H9 (cell line): ENCODE measurements around the gene BICDL1. TPM values are rescaled to one million over a fixed set of nuclear protein-coding genes. Genes with fewer than 3 reads are reported as not detected.

Source experiments
- DNase-seq: peaks from one replicate; pipeline ENCODE4 v3.0.0-alpha.2; 2017
- H2AFZ ChIP-seq: one replicate; pipeline ENCODE4 v1.6.1; 2013; ENCODE audit warnings: mild to moderate bottlenecking, low read length, control low read depth, moderate library complexity
- H2AK5ac ChIP-seq: 2 replicates; pipeline ENCODE4 v1.6.1; 2013; ENCODE audit warnings: low read length, control low read depth, mixed read lengths; ENCODE audit not compliant: insufficient read length
- H2BK120ac ChIP-seq: one replicate; pipeline ENCODE4 v1.6.1; 2013; ENCODE audit warnings: low read depth, mild to moderate bottlenecking, low read length, control low read depth, inconsistent platforms; ENCODE audit not compliant: poor library complexity, severe bottlenecking
- H2BK12ac ChIP-seq: 2 replicates; pipeline ENCODE4 v1.6.1; 2013; ENCODE audit warnings: low read length, control low read depth, mixed read lengths, low read depth; ENCODE audit not compliant: insufficient read length
- H2BK15ac ChIP-seq: 2 replicates; pipeline ENCODE4 v1.6.1; 2013; ENCODE audit warnings: low read depth, low read length, control low read depth
- H2BK20ac ChIP-seq: one replicate; pipeline ENCODE4 v1.6.1; 2013; ENCODE audit warnings: low read depth, mild to moderate bottlenecking, low read length, control low read depth, inconsistent platforms; ENCODE audit not compliant: poor library complexity, severe bottlenecking
- H2BK5ac ChIP-seq: 2 replicates; pipeline ENCODE4 v1.6.1; 2013; ENCODE audit warnings: low read length, control low read depth, mixed read lengths; ENCODE audit not compliant: insufficient read length
- H3K14ac ChIP-seq: 2 replicates; pipeline ENCODE4 v1.6.1; 2013; ENCODE audit warnings: low read length, control low read depth; ENCODE audit not compliant: insufficient read depth
- H3K18ac ChIP-seq: 2 replicates; pipeline ENCODE4 v1.6.1; 2013; ENCODE audit warnings: low read depth, mild to moderate bottlenecking, mixed read lengths, low read length, control low read depth; ENCODE audit not compliant: insufficient read length
- H3K23ac ChIP-seq: 2 replicates; pipeline ENCODE4 v1.6.1; 2013; ENCODE audit warnings: low read length, control low read depth, mixed read lengths, low read depth; ENCODE audit not compliant: insufficient read length
- H3K23me2 ChIP-seq: 2 replicates; pipeline ENCODE4 v1.6.1; 2013; ENCODE audit warnings: low read depth, mild to moderate bottlenecking, mixed read lengths, low read length, control low read depth; ENCODE audit not compliant: insufficient read length, poor library complexity, severe bottlenecking
- H3K27ac ChIP-seq: 2 replicates; pipeline ENCODE4 v1.5.1; 2013; ENCODE audit warnings: low read length, control low read depth, mixed read lengths, low read depth; ENCODE audit not compliant: insufficient read length
- H3K27me3 ChIP-seq: 2 replicates; pipeline ENCODE4 v1.6.1; 2013; ENCODE audit warnings: low read length, control low read depth, inconsistent platforms; ENCODE audit not compliant: insufficient read depth
- H3K4ac ChIP-seq: 2 replicates; pipeline ENCODE4 v1.6.1; 2013; ENCODE audit warnings: low read depth, mild to moderate bottlenecking, control low read depth, inconsistent platforms, low read length, moderate library complexity
- H3K4me1 ChIP-seq: 2 replicates; pipeline ENCODE4 v1.6.1; 2013; ENCODE audit warnings: low read length, control low read depth, inconsistent platforms; ENCODE audit not compliant: insufficient read depth
- H3K4me2 ChIP-seq: 2 replicates; pipeline ENCODE4 v1.6.1; 2013; ENCODE audit warnings: low read length, control low read depth, mixed read lengths; ENCODE audit not compliant: insufficient read length, insufficient read depth
- H3K56ac ChIP-seq: 2 replicates; pipeline ENCODE4 v1.6.1; 2013; ENCODE audit warnings: low read depth, mild to moderate bottlenecking, mixed read lengths, low read length, control low read depth; ENCODE audit not compliant: insufficient read length
- H3K79me1 ChIP-seq: 2 replicates; pipeline ENCODE4 v1.6.1; 2013; ENCODE audit warnings: low read depth, mild to moderate bottlenecking, moderate library complexity, low read length, control low read depth, inconsistent platforms; ENCODE audit not compliant: insufficient read depth, poor library complexity, severe bottlenecking
- H3K79me2 ChIP-seq: 2 replicates; pipeline ENCODE4 v1.6.1; 2013; ENCODE audit warnings: low read length, control low read depth, inconsistent platforms; ENCODE audit not compliant: insufficient read depth
- H3K9ac ChIP-seq: 2 replicates; pipeline ENCODE4 v1.6.1; 2013; ENCODE audit warnings: low read length, control low read depth, mixed read lengths; ENCODE audit not compliant: insufficient read length; ENCODE audit errors: extremely low read depth
- H3K9me3 ChIP-seq: one replicate; pipeline ENCODE4 v1.6.1; 2013; ENCODE audit warnings: low read depth, low read length, inconsistent platforms; ENCODE audit not compliant: control insufficient read depth
- H3T11ph ChIP-seq: one replicate; pipeline ENCODE4 v1.6.1; 2013; ENCODE audit warnings: mild to moderate bottlenecking, low read length, control low read depth, inconsistent platforms
- H4K20me1 ChIP-seq: one replicate; pipeline ENCODE4 v1.6.1; 2013; ENCODE audit not compliant: control insufficient read depth, insufficient read length, insufficient read depth
- H4K5ac ChIP-seq: 2 replicates; pipeline ENCODE4 v1.6.1; 2013; ENCODE audit warnings: low read depth, mild to moderate bottlenecking, mixed read lengths, low read length, control low read depth; ENCODE audit not compliant: insufficient read length
- H4K8ac ChIP-seq: replicated peaks from 2 replicates; pipeline ENCODE4 v1.6.1; 2013; ENCODE audit warnings: low read length, control low read depth, mixed read lengths, low read depth; ENCODE audit not compliant: insufficient read length
- H4K91ac ChIP-seq: 2 replicates; pipeline ENCODE4 v1.6.1; 2013; ENCODE audit warnings: low read depth, mild to moderate bottlenecking, moderate library complexity, mixed read lengths, low read length, control low read depth; ENCODE audit not compliant: insufficient read length
- H3K27ac Mint-ChIP-seq, 3 experiments: 2 replicates in 2 of 3; 3 replicates in 1 of 3; pipeline ENCODE4 v1.8.0; 2020 to 2021; ENCODE audit warnings: mixed read lengths in 3 of 3, mild to moderate bottlenecking in 1 of 3, moderate library complexity in 1 of 3
- H3K27me3 Mint-ChIP-seq: 2 replicates; pipeline ENCODE4 v1.8.0; 2021; ENCODE audit warnings: low read depth, mild to moderate bottlenecking, moderate library complexity, mixed read lengths
- H3K36me3 Mint-ChIP-seq, 3 experiments: 2 replicates in 2 of 3; 3 replicates in 1 of 3; pipeline ENCODE4 v1.8.0; 2020 to 2021; ENCODE audit warnings: low read depth in 3 of 3, mixed read lengths in 3 of 3; ENCODE audit not compliant: insufficient read depth in 1 of 3
- H3K4me1 Mint-ChIP-seq, 2 experiments: 2 replicates each; pipeline ENCODE4 v1.8.0; 2020; ENCODE audit warnings: mixed read lengths in 2 of 2
- H3K4me3 Mint-ChIP-seq, 2 experiments: 2 replicates in 1 of 2; 3 replicates in 1 of 2; pipeline ENCODE4 v1.8.0; 2020 to 2021; ENCODE audit warnings: mild to moderate bottlenecking in 2 of 2, mixed read lengths in 2 of 2, moderate library complexity in 1 of 2
- H3K9me3 Mint-ChIP-seq, 2 experiments: 2 replicates in 1 of 2; 3 replicates in 1 of 2; pipeline ENCODE4 v1.8.0; 2020; ENCODE audit warnings: mild to moderate bottlenecking in 2 of 2, mixed read lengths in 2 of 2, moderate library complexity in 1 of 2
- WGBS: extraction: QIAGEN DNeasy Blood & Tissue Kit; methylation state at CpG from one replicate; pipeline ENCODE4 v1.1.7; 2013; ENCODE audit warnings: missing lambda C conversion rate, low lambda C conversion rate, mixed read lengths; ENCODE audit not compliant: insufficient read length; ENCODE audit errors: extremely low coverage; 5-methylcytosine and 5-hydroxymethylcytosine counted together
- total RNA-seq: library from RNA; stranded (reverse); gene quantifications from 2 replicates; pipeline ENCODE4 v1.2.1, GENCODE V29; 2021
- TF ChIP-seq, protein P1 (sequence below): fragments of 200-600 bp; sonication (generic); conservative IDR thresholded peaks from 3 replicates; pipeline ENCODE4 v1.8.0; 2021; ENCODE audit warnings: antibody characterized with exemption, mild to moderate bottlenecking

BICDL1 gene
- total RNA-seq, 1 experiment from 2014 or later: 13.8 TPM

DNA sequence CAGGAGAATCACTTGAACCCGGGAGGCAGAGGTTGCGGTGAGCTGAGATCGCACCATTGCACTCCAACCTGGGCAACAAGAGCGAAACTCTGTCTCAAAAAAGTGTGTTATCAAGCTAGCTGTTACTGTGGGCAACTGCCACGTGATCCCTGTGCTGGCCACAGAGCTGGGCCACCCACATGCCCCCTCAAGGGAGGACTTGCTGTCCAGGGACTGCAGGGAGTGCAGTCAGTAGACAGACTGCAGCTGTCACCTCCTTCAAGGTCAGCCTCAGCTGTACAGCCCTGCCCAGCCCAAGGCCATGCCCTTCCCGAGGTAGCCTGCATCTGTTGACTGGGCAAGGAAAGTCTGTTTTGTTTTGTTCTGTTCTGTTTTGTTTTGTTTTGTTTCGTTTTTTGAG is 46.6 kb upstream of the BICDL1 start:
- no peaks in the 10 kb centered on the region for H3K23me2 ChIP-seq
- no CpG with 5 or more reads among the region's 7 CpGs for WGBS
- H3K27me3 ChIP-seq: no peaks in the 10 kb centered on the region
- no peaks in the 10 kb centered on the region for H3K79me1 ChIP-seq
- H3K23ac ChIP-seq: no peak overlapping the region
- no peak overlapping the region for H3K18ac ChIP-seq
- H2BK20ac ChIP-seq: no peak overlapping the region
- DNase-seq: no peak
- no peak overlapping the region for H3K4me2 ChIP-seq
- H3K27ac ChIP-seq: no peak overlapping the region
- H2BK5ac ChIP-seq: no peak overlapping the region
- TF ChIP-seq, protein P1, sequence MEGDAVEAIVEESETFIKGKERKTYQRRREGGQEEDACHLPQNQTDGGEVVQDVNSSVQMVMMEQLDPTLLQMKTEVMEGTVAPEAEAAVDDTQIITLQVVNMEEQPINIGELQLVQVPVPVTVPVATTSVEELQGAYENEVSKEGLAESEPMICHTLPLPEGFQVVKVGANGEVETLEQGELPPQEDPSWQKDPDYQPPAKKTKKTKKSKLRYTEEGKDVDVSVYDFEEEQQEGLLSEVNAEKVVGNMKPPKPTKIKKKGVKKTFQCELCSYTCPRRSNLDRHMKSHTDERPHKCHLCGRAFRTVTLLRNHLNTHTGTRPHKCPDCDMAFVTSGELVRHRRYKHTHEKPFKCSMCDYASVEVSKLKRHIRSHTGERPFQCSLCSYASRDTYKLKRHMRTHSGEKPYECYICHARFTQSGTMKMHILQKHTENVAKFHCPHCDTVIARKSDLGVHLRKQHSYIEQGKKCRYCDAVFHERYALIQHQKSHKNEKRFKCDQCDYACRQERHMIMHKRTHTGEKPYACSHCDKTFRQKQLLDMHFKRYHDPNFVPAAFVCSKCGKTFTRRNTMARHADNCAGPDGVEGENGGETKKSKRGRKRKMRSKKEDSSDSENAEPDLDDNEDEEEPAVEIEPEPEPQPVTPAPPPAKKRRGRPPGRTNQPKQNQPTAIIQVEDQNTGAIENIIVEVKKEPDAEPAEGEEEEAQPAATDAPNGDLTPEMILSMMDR: no peak
- no peak overlapping the region for H3K4ac ChIP-seq
- H4K8ac ChIP-seq: no peak overlapping the region
- Mint-ChIP-seq H3K36me3 (no peaks in the 10 kb centered on the region), H3K27me3 (no peaks in the 10 kb centered on the region), H3K27ac (no peak overlapping the region), H3K4me1 (peaks cover 7 to 10% of the 10 kb centered on the region in 2 experiments), H3K4me3 (no peak overlapping the region), H3K9me3 (no peaks in the 10 kb centered on the region)
- no peak overlapping the region for H3K56ac ChIP-seq
- no peak overlapping the region for H2BK12ac ChIP-seq
- no peak overlapping the region for H2AK5ac ChIP-seq
- H3T11ph ChIP-seq: no peak overlapping the region
- no peak overlapping the region for H4K91ac ChIP-seq
- H3K4me1 ChIP-seq: no peaks in the 10 kb centered on the region
- no peaks in the 10 kb centered on the region for H3K9me3 ChIP-seq
- H2BK120ac ChIP-seq: no peak overlapping the region
- H3K14ac ChIP-seq: no peak overlapping the region
- H2AFZ ChIP-seq: no peak overlapping the region
- H2BK15ac ChIP-seq: no peak overlapping the region
- no peak overlapping the region for H3K9ac ChIP-seq
- H3K79me2 ChIP-seq: no peaks in the 10 kb centered on the region
- no peaks in the 10 kb centered on the region for H4K20me1 ChIP-seq
- H4K5ac ChIP-seq: no peak overlapping the region
